Measurements from ENCODE around the gene HIF1A.
"Not testable (repeated sequence)": the region's sequence is repeated elsewhere in the genome, so short reads cannot be mapped to it uniquely, and the experiment has no call there.

HIF1A gene

GRCh38 chr14:61749867-61750266 is 54.6 kb downstream of the HIF1A start:
- TF ChIP-seq, protein P1, sequence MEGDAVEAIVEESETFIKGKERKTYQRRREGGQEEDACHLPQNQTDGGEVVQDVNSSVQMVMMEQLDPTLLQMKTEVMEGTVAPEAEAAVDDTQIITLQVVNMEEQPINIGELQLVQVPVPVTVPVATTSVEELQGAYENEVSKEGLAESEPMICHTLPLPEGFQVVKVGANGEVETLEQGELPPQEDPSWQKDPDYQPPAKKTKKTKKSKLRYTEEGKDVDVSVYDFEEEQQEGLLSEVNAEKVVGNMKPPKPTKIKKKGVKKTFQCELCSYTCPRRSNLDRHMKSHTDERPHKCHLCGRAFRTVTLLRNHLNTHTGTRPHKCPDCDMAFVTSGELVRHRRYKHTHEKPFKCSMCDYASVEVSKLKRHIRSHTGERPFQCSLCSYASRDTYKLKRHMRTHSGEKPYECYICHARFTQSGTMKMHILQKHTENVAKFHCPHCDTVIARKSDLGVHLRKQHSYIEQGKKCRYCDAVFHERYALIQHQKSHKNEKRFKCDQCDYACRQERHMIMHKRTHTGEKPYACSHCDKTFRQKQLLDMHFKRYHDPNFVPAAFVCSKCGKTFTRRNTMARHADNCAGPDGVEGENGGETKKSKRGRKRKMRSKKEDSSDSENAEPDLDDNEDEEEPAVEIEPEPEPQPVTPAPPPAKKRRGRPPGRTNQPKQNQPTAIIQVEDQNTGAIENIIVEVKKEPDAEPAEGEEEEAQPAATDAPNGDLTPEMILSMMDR (conservative IDR thresholded peaks at IDR 0.05): no peak
- no peak overlapping the region for H3K27ac ChIP-seq

DNA sequence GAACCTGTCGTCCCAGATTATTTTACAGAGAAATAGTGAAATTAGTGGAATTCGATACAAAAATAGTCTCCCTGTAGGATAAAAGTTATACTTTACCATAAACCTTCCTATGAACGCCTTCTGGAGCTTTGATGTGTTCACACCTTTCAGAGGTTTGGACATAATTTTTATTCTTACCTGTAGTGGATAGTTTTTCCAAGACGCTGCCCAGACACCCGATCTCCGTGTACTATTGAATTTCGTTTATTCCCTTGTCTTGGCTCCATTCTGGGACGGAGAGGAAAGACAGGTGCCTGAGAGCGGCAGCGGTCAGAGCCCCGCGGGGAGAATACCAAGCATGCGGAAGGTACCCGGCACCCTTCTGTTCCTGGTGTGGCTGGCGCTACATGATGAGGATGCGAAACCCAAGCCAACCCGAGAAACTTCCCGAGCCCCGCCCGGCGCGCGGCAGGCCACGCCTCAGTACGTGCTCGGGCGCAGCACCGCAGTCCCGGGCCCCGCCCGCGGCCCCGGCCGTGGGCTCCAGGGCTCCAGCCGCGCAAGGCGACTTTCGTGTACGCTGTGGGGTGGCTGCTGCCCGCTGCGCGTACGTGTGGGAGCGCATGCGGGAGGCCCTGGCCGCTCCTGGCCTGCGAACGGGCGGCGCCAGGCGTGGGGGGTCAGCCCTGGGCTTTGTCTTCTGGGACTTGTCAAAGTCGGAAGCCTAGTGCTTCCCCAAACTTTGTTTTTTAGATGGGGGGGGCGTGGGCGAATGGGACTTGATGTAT is 55.6 kb downstream of the HIF1A start:
- peak overlapping the region; percentile 49 for H3K27ac ChIP-seq
- TF ChIP-seq, protein P1 (conservative IDR thresholded peaks at IDR 0.05): no peak

DNA sequence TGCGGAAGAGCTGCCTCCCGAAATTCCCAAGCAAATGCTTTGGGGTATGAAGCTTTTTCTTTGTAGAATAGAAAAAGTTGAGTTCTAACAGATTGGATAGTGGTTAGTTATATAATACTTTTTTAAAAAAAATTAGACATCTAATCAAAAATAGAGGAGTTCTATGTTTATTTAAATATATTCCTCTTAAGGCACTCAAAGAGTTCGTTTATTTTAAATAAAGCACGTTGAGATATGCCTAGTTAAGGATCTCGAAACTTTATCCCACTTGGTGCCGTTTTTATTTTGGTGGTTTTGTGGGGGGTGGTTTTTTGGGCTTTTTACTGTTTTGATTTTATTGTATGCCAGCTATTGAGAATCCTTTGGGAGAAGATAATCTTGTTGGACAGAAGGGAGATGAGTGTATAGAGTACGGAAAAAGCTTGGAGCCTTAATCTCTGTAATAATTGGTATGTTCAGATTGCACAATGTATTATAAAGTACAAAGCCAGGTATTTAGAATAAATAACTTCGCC is 56.2 kb downstream of the HIF1A start:
- H3K27ac ChIP-seq: peak overlapping the region; percentile 49
- TF ChIP-seq, protein P1 (conservative IDR thresholded peaks at IDR 0.05): no peak

DNA sequence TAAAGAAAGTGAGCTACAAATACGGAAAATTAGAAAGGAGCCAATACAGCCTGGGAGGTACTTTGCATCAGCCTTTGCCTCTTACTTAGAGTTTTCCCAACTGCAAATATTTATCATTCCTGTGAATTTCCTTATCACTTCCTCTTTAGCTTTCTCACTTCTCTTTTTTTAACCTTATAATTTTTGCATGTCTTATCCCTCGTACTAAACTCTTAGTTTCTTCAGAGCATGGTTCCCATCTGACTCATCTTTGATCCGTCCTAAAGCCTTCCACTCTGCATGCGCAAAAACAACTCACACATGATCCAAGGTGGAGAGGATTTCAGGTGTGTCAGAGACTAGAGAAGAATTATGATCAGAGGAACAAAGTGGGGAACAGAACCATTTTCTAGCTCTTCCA is 57.3 kb downstream of the HIF1A start:
- H3K27ac ChIP-seq: peak overlapping the region; percentile 28; the same call in 1 of the 2 replicates
- TF ChIP-seq, protein P1 (conservative IDR thresholded peaks at IDR 0.05): no peak

DNA sequence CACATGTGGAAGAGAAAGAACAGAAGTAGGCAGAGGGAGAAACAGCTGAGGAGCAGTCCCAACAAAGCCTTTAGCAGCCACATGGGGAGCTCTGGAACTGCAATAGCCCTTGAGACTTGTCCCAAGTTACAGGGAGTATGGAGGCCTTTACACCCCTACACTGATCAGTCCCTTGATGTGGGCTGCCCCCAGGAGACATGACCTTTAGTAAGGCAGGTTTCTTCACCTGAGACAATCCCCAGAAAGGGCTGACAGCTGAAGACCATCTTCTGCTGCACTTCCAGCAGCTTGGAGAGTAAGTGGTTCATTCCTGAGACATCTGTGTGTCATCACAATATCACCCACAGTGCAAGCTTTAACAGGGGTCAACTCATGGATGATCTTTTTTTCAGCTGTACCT is 58.3 kb downstream of the HIF1A start:
- H3K27ac ChIP-seq: no peak overlapping the region
- TF ChIP-seq, protein P1 (conservative IDR thresholded peaks at IDR 0.05): no peak

- no peak overlapping the region for H3K27ac ChIP-seq
- TF ChIP-seq, protein P1 (conservative IDR thresholded peaks at IDR 0.05): no peak
Observed at GRCh38 chr14:61754627-61755381, 59.5 kb downstream of the HIF1A start.

DNA sequence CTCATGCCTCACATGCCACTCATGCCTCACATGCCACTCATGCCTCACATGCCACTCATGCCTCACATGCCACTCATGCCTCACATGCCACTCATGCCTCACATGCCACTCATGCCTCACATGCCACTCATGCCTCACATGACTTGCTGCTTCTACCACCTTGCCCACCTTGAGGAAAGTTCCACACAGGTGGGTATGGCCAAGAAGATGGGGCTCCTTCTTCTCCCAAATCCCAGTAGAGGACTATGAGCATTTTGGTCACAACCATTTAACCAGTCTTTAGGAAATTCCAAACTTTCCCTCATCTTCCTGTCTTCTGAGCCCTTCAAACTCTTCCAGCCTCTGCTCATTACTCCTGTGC is 60.0 kb downstream of the HIF1A start:
- H3K27ac ChIP-seq: not testable (repeated sequence)

- no peak overlapping the region for H3K27ac ChIP-seq
- TF ChIP-seq, protein P1 (conservative IDR thresholded peaks at IDR 0.05): no peak
Observed at GRCh38 chr14:61756135-61756534, 60.8 kb downstream of the HIF1A start.

Measured in VCaP (cell line).